Activated CD4-positive, alpha-beta T cell treated with anti-CD3 and anti-CD28 coated beads, Interleukin-2, amount 50 U/mL, for 16 hours (primary cell): Measurements from ENCODE around the gene NOS2.
"Not testable (repeated sequence)": the region's sequence is repeated elsewhere in the genome, so short reads cannot be mapped to it uniquely, and the experiment has no call there.

Experiments used
- DNase-seq: peaks from one replicate; pipeline ENCODE4 v3.0.0-alpha.2; 2020

The NOS2 gene

DNA sequence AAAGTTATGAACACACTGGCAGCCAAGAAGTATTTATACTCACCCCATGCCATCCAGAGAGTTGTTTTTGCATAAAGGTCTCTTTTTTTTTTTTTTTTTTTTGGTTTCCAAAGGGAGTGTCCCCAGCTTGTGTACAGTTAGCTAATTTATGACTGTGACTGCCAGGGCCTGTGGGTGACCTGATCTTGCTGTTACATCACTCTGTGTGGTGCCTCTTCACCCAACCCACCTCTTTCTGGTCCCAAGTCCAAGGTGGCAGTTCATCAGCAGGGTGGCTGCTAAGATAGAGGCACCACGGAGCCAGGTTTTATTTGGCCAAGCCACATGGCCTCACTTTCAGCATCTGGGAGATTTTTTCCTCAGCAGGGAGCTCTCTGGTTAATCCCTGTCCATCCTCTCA, at the start of gene NOS2:
NOS2 (minus strand) TSS at position 8 of the 400 bp plus-strand sequence. CDS start 1,720 bp downstream, outside the sequence.
- DNase-seq = no peak

DNA sequence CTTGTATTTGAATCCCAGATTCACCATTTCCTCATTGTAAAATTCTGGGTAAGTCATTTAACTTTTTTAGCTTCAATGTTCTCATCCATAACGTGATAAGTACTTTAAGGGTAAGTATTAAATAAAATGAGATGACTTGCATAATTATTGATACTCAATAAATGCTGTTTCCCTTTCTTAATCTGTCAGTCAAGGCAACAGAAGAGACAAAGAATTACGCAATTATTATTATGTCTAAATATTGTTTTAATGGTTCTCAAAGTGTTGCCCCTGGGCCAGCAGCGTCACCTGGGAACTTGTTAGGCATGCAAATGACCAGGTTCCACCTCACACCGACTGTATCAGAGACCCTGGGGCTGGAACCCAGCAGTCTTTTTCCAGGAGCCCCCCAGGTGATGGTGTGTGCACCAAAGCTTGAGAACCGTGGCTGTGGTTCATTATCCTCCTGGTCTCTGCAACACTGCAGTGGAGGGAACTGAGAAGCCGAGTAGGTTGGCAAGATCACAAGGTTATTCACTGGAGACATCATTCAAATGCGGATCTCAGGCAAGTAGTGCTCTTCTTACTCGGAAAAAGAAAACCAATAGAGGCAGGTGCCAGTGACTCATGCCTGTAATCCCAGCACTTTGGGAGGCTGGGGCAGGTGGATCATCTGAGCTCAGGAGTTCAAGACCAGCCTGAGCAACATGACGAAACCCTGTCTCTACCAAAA, 49.3 kb upstream of the NOS2 start:
- no peak for DNase-seq

DNA sequence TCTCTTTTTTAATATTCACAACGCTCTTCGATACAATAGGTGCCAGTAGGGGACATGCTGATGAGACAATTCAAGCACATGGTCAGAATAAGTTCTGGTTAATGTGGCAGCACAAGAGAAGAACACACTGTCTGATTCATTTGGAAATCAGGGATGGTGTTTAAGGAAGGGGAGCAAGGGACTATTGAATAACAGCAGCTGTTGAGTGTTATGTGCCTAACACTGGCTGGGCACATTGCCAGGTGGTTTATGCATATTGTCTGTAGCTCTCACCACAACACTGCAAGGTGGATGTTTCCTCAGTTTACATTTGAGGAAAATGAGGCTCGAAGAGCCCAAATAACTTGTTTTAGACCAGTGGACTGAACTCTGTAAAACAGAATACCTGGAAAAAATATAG, 48.6 kb upstream of the NOS2 start:
- DNase-seq = no peak

DNA sequence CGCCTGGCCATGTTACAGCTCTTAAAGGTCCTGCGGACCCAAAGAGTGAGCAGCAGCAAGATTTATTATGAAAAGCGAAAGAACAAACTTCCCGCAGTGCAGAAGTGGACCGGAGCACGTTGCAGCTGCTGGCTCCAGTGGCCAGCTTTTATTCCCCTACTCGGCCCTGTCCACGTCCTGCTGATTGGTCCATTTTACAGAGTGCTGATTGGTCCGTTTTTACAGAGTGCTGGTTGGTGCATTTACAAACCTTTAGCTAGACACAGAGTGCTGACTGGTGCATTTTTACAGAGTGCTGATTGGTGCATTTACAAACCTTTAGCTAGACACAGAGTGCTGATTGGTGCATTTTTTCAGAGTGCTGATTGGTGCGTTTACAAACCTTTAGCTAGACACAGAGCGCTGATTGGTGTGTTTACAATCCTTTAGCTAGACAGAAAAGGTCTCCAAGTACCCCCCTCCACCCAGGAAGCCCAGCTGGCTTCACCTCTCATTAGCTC, 46.5 kb upstream of the NOS2 start:
- not testable (repeated sequence) for DNase-seq

DNA sequence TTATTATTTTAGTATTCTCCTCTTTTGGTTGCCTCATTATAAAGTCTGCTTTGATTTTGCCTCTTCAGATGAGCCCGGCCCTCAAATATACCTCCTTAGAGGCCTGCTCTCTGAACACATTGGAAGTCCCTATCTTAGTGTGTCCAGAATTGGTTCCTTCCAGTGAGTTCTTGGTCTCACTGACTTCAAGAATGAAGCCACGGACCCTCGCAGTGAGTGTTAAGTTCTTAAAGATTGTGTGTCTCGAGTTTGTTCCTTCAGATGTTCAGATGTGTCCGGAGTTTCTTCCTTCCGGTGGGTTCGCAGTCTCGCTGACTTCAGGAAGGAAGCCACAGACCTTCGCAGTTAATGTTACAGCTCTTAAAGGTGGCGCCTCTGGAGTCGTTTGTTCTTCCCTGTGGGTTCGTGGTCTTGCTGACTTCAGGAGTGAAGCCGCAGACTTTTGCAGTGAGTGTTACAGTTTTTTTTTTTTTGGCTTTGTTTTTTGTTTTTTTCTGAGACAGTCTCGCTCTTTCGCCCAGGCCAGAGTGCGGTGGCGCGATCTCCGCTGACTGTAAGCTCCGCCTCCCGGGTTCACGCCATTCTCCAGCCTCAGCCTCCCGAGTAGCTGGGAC, 45.8 kb upstream of the NOS2 start:
- peak; percentile 56 for DNase-seq

DNA sequence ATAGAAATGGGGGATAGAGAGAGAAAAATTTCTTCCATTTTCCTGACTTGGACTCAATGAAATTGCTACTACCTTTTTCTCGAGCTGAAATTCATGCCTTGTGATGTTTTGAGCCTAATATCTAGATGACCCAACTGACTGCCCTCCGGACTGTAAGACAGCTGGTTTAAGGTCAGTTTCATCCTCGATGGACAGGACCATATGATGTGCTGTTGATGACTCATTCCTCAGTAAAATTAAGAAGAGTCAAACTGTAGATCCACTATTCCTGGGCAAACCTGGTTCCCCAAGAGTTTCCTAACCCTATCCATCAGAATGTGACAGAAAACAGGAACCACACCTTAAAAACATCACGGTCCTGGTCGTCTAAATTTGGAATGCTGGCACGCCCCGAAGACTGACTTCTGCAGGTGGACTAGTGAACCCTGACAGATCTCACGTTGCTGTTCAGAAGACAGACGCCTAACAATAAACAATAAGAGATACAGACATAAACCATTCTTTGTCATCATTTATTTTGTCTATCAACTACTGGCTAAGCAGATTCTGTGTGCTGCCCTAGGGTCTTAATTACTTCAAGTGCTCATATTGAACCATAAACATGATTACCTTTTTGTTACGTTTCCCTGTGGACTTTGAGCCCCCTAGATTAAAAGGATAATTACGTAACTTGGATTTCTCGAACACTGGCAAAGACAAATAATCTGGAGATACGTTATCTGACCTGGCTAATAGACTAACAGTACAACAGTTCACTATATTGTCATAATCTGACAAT, 45.1 kb upstream of the NOS2 start:
- DNase-seq = no peak

DNA sequence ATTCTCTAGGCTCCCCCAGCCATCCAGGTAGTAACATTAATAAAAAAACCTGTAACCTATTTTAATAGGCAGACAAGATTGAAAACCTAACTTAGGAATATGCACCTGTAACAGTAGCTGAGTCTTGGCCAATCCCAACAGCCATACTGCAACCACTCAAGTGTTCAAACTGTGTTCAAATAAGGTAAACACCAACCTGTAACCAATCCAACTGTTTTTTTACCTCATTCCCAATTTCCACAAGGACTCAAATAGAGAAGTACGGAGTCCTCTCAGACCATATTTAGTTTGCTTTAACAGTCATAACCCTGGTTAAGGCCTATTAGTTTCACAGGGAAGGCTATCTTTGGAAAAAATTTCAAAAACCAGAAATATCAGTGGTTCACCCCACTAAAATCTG, 40.4 kb upstream of the NOS2 start:
- no peak for DNase-seq

DNA sequence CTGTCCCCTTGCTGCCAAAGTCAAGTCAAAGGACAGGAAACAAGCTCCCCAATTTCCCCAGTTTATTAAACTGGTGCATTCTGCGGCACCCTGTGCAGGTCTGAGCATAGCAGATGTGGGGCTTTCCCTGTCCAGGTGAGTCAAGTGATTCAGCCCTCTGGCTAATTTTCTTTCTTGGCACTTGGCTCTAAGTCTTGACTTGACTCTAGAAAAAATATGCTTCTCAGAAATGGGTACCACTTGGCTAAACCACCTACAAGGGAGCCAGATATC, 40.0 kb upstream of the NOS2 start:
- DNase-seq = not testable (repeated sequence)

DNA sequence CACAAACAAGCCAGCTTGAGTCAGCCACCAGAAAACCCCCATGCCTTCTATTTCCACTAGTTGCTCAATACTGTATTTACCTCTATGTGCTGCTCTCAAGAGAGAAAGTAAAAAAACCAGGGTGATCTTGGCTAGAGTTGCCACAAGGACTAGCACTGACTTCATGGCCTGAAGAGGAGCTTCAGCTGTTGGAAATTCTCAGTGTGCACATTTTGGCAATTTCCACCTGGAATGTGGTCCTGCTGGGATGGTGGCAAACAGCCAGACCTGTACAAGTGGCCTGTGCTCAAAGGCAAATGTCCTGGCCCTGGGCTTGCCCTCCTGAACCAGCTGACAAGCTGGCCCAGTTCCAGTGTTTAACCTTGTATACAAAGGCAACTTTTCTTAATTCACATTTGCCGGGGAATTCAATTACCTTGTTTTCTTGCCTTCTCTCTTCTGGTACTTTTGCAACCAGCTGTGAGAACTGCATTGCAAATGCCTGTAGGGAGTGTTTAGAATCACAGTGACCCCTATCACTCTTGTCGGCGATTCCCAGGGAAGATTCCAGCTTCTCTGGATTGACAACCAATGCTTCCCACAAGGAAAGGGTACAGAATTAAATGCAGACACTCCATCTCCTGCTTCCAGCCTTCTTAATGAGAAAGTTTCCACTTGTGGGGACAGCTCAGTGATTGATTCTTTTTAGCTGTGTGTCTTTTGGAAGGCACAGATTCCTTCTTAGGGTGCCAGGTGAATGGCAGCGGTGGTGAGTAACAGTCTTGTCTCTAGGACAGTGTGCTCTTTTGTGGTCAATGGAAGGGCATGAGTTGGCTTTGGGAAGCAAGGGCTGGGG, 39.5 kb upstream of the NOS2 start:
- not testable (repeated sequence) for DNase-seq

DNA sequence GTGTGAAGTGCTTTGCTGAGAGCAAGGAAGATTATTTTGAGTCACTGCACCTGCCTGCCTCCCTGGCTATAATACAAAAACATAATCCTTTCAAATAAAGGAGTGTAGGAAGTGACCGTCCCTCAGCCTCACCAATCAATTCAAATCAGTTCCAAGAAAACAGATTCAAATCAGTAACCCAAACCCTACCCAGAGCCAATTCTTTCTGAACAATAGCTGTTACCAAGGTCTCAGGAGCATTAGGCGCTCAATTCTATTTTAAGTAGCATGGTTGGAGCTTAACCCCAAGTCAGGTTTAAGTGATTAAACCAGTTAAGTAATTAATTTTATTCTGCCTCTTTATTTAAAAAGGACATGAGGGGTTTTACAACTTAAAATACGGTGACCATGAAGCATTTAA, 38.3 kb upstream of the NOS2 start:
- DNase-seq = not testable (repeated sequence)

DNA sequence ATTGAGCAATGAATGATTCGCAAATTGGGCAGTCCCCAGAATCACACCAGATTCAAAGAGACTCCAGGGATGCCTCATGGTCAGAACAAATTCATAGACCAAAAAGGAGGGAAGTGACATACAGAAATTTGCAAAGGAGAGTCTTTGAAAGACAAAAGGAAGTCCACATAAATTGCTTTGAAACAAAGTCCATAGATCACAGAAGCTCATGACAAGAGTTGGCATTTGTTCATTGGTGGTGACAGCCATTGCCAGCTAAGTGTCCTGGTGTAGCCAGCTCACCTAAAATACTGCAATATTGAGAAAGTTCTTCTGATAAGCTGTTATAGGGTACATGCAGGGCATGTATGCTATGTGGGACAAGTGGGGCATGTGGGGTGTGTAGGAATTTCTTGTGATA, 37.4 kb upstream of the NOS2 start:
- DNase-seq = not testable (repeated sequence)

DNA sequence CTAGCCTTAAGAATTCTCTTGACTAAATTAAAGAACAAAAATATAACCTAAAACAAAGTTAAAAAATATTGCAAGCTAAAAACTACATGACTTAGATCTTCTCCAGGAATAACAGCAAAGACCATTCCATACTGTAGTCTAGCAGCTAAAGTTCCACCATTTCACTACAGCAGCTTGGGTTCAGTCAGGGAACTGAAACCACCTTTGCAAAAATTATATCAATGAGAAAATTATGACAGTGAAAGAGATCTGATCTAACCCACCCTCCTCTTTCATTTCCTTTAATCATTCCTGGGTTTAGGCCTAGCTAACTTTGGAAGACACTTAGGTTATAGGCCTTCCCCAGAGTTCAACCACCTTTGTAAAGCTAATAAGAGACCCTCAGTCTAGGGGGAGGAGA, 36.3 kb upstream of the NOS2 start:
- DNase-seq = no peak

DNA sequence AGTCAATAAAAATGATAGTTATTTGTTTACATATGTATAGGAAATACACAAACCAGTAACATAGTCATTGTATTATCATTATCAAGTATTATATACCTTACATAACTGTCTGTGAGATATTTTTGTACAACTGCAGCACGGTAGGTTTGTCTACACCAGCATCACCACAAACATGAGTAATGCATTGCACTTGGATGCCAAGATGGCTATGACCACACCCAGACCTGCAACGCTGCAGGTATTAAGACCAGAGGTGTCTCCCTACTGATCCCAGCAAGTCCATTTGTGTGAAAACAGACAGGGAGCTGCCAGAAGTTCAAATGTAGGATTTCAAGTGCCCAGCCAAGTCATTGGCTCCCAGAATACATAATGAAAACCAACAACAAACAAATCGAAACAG, 34.2 kb upstream of the NOS2 start:
- DNase-seq = no peak

DNA sequence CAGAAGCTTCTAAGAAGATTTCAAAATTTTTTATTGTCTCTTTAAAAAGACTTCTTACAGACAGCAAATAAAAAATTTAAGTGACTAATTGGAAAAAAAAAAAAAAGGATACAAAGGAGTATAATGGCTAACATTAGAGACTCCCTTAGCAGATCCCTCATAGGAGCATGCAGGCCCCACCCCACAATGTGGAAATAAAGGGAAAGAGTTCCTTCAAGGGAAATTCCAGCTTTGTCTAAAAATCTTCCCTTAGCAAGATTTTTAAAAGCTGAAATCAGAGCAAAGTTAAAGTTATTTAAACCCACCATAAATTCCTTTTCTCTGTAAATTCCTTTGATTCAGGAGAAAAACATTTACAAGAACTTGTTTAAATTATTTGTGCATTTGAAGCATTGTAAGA, 32.5 kb upstream of the NOS2 start:
- DNase-seq = no peak

DNA sequence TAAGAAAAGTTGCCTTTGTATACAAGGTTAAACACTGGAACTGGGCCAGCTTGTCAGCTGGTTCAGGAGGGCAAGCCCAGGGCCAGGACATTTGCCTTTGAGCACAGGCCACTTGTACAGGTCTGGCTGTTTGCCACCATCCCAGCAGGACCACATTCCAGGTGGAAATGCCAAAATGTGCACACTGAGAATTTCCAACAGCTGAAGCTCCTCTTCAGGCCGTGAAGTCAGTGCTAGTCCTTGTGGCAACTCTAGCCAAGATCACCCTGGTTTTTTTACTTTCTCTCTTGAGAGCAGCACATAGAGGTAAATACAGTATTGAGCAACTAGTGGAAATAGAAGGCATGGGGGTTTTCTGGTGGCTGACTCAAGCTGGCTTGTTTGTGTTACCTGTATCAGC, 29.6 kb upstream of the NOS2 start:
- DNase-seq = not testable (repeated sequence)

DNA sequence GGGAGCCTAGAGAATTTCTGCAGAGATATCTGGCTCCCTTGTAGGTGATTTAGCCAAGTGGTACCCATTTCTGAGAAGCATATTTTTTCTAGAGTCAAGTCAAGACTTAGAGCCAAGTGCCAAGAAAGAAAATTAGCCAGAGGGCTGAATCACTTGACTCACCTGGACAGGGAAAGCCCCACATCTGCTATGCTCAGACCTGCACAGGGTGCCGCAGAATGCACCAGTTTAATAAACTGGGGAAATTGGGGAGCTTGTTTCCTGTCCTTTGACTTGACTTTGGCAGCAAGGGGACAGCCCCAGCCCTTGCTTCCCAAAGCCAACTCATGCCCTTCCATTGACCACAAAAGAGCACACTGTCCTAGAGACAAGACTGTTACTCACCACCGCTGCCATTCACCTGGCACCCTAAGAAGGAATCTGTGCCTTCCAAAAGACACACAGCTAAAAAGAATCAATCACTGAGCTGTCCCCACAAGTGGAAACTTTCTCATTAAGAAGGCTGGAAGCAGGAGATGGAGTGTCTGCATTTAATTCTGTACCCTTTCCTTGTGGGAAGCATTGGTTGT, 28.9 kb upstream of the NOS2 start:
- not testable (repeated sequence) for DNase-seq

DNA sequence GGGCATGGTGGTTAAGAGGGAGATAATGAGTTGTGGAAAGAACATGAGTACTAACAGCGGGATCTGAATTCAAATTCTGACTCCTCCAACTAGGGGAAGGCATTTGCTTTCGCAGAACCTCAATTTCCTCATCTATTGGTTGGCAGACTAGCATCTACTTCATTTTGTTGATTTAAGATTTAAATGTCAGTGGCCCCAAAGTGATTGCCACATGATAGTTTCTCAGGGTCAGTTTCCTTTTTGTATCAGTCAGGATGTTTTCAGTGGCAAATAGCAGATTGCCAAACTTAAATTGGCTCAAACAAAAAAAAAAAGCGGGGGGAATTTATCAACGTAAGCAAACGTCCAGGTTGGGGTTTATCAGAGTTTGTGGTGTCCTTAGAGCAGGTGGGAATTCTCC, 25.1 kb upstream of the NOS2 start:
- no peak for DNase-seq

DNA sequence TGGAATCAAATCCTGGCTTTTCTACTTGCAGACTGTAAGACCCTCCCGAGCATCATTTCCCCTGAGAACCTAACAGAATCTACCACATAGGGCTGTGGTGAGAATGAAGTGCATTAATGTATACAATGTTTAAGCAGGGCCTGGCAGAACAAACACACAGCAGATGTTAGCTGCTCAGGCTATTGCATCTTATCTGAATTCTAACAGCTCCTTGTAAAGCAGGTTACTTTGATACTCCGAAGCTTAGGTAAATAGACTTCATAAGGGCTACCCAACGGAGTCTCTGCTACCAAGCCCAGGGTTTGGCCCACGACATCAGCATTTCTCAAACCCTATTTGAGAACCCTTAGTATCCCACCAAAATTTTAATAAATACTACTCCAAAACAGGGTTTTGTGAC, 24.4 kb upstream of the NOS2 start:
- no peak for DNase-seq

DNA sequence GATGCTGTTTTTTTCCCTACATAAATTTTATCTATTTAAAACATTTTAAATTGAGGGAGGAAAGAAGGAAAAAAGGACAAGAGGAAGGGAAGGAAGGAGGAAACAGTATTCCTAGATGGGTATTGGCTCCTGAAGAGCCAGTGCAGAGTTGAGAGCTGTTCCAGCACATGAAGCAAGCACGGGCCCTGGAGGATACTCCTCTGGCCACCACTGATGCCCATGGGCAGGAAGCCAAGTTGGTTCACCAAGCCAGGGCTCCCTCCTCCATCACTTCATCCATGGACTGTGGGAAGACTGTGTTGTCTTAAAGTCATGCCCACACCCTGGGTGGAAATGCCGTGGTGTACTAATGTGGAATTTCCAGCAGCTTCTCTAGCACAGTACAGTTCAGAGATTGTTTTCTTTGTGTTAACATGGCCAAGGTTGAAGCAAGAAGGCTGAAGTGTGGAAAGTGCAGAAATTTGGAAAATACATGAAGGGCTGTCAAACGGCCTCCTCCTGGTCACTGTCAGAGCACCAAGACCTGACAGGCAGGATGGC, 23.9 kb upstream of the NOS2 start:
- DNase-seq = no peak

DNA sequence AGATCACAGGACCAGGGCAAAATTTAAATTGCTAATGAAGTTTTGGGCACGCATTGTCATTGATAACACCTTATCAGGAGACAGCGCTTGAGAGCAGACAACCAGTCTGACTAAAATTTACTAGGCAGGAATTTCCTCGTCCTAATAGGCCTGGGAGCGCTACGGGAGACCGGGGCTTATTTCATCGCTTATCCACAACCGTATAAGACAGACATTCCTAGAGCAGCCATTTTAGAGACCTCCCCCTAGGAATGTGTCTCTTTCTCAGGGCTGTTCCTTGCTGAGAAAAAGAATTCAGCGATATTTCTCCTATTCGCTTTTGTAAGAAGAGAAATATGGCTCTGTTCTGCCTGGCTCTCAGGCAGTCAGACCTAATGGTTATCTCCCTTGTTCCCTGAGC, 21.8 kb upstream of the NOS2 start:
- DNase-seq = not testable (repeated sequence)

DNA sequence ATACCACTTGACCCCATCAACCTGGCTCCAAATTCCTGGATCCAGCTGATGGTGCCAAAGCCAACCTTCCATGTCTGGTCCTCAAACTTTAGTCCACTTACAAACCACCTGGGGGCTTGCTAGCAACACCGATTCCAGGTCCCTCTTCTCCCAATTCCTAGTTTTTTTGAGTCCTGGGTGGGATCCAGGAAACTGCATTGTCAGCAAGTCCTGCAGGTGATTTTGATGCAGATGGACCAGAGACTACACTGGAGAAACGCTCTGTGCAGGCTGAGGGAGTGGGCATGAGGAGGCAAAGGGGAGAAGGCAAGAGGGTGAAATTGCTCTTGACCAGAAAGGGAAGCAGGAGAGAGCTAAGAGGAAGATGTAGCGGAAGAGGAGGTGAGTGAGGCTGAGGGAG, 21.0 kb upstream of the NOS2 start:
- DNase-seq = no peak

DNA sequence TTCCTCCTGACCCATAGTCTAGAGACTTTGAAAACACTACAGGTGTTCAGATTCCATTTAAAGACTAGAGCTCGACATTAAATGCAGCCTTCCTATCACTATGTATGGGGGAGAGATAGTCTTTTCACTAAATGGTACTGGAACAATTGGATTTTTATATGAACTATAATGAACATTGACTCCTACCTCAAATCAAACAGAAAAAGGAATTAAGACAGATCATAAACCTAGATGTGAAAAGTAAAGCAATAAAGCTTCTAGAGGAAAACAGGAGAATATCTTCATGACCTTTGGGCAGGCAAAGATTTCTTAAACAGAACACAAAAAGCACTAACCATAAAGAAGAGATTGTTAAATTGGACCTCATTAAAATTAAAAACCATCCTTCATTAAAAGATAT, 18.8 kb upstream of the NOS2 start:
- DNase-seq = no peak
